Measurements from ENCODE around the gene CLPX. TPM values are rescaled to one million over a fixed set of nuclear protein-coding genes. Genes with fewer than 3 reads are reported as not detected.
A peak's percentile ranks its signal among the peaks of the same experiment; 100 is the strongest.
"Not testable (repeated sequence)": the region's sequence is repeated elsewhere in the genome, so short reads cannot be mapped to it uniquely, and the experiment has no call there.

CLPX gene
- total RNA-seq, 1 experiment from 2014 or later, result 34.2 TPM

DNA sequence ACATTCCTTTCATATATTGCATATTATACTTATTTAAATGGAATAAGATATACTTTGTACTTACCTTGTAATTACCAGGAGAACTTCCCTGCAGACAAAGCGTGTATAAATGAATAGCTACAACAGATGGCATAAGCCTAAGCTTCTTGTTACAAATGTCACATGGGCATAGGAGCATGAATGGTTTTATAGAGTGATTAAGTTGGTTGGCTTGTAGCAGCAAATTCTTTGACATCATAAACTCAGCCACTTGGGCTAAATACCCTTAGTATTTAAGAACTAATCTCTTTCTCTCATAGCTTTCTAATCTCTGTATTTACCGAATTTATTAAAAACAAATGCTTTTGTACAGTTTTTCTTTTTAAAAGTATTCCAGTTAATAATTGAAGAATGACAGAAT, 70.1 kb downstream of the CLPX start, which contains the start of gene UBAP1L:
UBAP1L (minus strand) TSS at position 115 of the 400 bp plus-strand sequence. CDS start 8,985 bp downstream, outside the sequence.
- Histone ChIP-seq H3K4me3 (ENCODE audit: insufficient read depth, low read depth, low read length) (no peak within 1 kb of the TSS), H3K36me3 (replicated peaks; ENCODE audit: control insufficient read depth, insufficient read depth, low read length) (peaks cover 12% of the 10 kb centered on the region), H3K27me3 (ENCODE audit: control insufficient read depth, insufficient read depth, low read length) (no peaks in the 10 kb centered on the region)
- DNase-seq, result no peak

DNA sequence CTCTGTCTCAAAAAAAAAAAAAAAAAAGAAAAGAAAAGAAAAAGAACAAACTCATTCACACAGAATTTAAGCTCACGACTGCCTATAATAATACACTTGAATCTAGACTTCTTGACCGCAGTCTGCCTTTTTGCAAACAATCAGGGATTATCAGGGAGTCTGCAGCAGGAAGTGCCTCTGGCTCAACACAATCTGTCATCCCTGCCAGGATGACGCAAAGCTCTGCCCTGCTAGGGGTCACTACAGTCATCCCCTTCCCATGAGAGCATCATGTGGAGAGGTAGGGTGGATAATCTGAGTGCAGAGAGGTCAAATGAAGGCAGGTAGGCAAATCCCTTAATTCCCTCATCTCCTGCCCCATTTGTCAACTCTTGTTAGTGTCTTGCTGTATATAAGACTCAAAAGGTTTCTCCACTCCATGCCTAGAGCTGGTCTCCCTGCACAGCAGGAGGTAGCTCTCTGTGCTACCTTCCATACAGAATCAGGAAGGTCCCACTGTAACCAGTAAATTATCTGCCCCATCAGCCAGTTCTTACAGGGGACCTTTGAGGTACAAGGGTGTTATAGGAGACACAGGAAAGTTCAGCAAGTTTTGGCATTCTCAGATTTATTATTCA, 74.4 kb downstream of the CLPX start:
- no peaks in the 10 kb centered on the region; the same call in 1 of the 2 replicates for H3K36me3 ChIP-seq (replicated peaks; ENCODE audit: control insufficient read depth, insufficient read depth, low read length)
- peak; percentile 50 for DNase-seq
- H3K4me3 ChIP-seq (ENCODE audit: insufficient read depth, low read depth, low read length), result no peak overlapping the region
- H3K27me3 ChIP-seq (ENCODE audit: control insufficient read depth, insufficient read depth, low read length), result no peaks in the 10 kb centered on the region

DNA sequence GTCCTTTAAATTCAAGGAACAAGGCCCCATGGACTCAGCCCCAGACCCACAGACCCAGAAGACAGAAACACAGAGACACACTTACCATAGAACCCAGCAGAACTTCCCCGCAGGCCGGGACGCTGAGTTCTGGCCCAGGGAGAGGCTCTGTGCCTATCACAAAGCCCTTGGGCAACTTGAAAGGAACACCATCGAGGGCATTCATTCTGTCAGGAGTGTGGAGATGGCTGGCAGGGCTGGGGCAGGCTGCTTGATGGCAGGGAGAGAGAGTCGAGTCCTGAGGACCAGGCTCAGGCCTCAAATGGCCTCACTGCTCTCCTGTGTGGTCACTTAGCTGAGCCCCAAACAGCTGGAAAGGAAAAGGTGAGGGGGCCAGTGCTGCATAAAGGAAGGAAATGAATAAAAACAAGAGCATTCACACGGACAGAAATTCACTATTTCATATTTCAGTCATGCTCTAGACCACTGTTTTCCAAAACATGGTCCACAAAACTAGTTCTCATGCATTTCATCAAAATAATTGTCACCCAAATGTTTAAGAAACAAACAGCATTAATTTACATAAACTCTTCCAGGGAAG, 79.0 kb downstream of the CLPX start:
- Histone ChIP-seq H3K36me3 (replicated peaks; ENCODE audit: control insufficient read depth, insufficient read depth, low read length) (no peaks in the 10 kb centered on the region), H3K27me3 (ENCODE audit: control insufficient read depth, insufficient read depth, low read length) (peaks cover 2% of the 10 kb centered on the region; the same call in 1 of the 2 replicates), H3K4me3 (ENCODE audit: insufficient read depth, low read depth, low read length) (no peak overlapping the region)
- DNase-seq, result no peak

DNA sequence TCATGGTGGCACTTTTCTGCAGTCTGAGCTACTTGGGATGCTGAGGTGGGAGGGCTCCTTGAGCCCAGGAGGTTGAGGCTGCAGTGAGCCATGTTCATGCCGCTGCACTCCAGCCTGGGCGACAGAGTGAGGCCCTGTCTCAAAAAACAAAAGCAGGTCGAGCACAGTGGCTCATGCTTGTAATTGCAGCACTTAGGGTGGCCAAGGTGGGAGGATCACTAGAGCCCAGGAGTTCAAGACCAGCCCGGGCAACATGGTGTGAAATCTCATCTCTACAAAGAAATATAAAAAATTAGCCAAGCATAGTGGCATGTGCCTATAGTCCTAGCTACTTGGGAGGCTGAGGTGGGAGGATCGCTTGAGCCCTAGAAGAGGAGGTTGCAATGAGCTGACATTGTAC, 80.1 kb downstream of the CLPX start:
- DNase-seq, result no peak
- H3K4me3 ChIP-seq (ENCODE audit: insufficient read depth, low read depth, low read length), result no peak overlapping the region
- H3K27me3 ChIP-seq (ENCODE audit: control insufficient read depth, insufficient read depth, low read length), result peaks cover 2% of the 10 kb centered on the region; the same call in 1 of the 2 replicates
- no peaks in the 10 kb centered on the region for H3K36me3 ChIP-seq (replicated peaks; ENCODE audit: control insufficient read depth, insufficient read depth, low read length)

DNA sequence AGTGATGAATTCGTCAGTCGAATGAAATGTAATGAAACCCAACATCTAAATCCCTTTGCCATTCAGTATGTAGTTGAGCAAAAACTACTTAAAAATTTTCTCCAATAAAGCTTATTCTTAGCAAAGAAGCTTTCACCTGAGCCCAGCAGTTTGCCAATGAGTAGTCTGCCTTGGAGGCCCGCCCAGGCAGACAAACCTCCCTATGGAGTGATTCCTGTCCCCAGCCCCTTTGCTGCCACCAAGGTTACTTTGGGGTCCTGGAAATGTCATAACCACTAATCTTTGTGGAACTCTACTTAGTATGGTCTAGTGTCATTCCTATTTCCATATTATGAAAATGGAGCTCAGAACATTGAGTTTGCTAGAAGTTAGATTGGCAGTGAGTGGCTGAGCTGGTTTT, 82.2 kb downstream of the CLPX start:
- H3K36me3 ChIP-seq (replicated peaks; ENCODE audit: control insufficient read depth, insufficient read depth, low read length), result no peaks in the 10 kb centered on the region; the same call in 1 of the 2 replicates
- peaks cover 2% of the 10 kb centered on the region; the same call in 1 of the 2 replicates for H3K27me3 ChIP-seq (ENCODE audit: control insufficient read depth, insufficient read depth, low read length)
- no peak for DNase-seq
- H3K4me3 ChIP-seq (ENCODE audit: insufficient read depth, low read depth, low read length), result no peak overlapping the region

DNA sequence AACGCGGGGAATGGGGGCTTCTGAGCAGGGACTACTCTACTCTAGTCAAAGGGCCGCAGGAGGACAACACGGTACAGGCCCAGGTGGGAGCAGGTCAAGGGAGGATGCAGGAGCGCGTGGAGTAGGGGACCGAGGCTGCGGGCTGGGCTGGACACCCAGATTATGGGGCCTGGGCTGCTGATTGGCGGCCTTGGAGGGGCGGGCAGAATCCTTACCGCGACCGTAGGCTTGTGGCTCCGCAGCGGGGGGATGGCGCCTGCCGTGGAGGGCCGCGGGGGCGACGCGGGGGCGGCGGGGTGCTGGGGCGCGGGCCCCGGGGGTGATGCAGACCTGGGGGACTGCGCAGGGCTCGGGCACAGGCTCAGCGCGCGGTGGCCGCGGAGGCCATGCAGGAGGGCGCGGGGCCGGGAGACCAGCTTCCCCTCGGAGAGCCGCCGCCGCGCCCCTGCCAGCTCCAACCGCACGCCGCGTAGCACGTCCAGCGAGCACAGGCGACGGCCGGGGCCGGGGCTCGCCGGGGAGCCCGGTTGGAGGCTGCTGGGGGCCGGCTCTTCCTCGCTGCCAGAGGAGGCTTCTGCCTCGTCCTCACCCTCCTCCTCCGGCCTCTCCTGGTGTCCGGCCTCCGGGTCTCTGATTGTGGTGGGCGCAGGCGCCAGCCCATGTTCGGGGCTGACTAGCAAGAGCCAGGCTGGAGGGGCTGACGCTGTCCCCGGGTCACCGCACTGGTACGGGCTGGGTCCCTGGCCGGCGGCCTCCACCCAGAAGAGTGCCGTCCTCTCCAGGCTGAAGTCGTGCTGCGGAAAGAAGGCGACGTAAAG, 83.0 kb downstream of the CLPX start:
- Histone ChIP-seq H3K4me3 (ENCODE audit: insufficient read depth, low read depth, low read length) (peak overlapping the region; percentile 35), H3K36me3 (replicated peaks; ENCODE audit: control insufficient read depth, insufficient read depth, low read length) (no peaks in the 10 kb centered on the region; the same call in 1 of the 2 replicates), H3K27me3 (ENCODE audit: control insufficient read depth, insufficient read depth, low read length) (peaks cover 2% of the 10 kb centered on the region; the same call in 1 of the 2 replicates)
- peak; percentile 84 for DNase-seq

DNA sequence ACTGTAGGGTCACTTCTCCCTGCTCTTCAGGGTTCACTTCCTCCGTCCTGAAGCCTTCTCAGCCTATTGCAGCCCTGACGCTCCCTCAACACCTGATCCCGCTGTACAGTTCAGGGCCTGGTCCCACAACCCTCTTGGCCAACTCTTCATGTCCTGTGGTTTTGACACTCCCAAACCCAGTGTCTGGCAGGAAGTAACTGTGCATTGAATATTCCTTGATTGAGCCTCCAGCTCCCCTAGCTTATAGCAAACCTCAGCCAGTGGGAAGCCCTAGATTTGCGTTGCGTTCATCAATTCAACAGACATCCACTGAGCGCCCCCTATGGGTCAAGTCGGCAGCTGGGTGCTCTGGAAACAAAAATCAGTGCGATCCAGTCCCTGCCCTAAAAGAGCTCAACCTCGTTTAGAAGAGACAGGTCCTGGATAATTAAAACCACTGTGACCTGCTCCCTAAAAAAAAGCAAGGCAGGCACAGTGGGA, 83.7 kb downstream of the CLPX start:
- peaks cover 2% of the 10 kb centered on the region; the same call in 1 of the 2 replicates for H3K27me3 ChIP-seq (ENCODE audit: control insufficient read depth, insufficient read depth, low read length)
- no peaks in the 10 kb centered on the region; the same call in 1 of the 2 replicates for H3K36me3 ChIP-seq (replicated peaks; ENCODE audit: control insufficient read depth, insufficient read depth, low read length)
- peak; percentile 90 for DNase-seq
- H3K4me3 ChIP-seq (ENCODE audit: insufficient read depth, low read depth, low read length), result peak overlapping the region; percentile 28

DNA sequence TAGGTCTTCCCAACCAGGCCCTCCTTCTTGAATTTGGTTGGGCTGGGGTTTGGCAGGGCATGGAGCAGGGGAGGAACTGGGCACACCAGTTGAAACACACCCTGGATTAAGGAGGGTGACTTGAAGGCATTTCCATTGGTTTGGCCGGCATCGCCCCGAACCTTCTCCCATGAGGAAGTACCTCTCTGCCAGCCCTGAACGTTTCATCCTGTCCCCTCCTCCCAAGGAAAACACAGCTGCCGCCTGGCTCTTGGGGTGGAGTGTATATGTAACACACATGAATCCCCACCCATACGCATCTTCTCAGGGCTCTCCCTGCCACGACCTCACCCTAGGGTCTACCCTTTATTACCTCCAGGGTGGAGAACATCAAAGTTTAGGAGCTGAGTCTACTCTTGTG, 84.7 kb downstream of the CLPX start:
- Histone ChIP-seq H3K36me3 (replicated peaks; ENCODE audit: control insufficient read depth, insufficient read depth, low read length) (no peaks in the 10 kb centered on the region; the same call in 1 of the 2 replicates), H3K27me3 (ENCODE audit: control insufficient read depth, insufficient read depth, low read length) (peaks cover 2% of the 10 kb centered on the region; the same call in 1 of the 2 replicates), H3K4me3 (ENCODE audit: insufficient read depth, low read depth, low read length) (no peak overlapping the region)
- DNase-seq, result no peak

DNA sequence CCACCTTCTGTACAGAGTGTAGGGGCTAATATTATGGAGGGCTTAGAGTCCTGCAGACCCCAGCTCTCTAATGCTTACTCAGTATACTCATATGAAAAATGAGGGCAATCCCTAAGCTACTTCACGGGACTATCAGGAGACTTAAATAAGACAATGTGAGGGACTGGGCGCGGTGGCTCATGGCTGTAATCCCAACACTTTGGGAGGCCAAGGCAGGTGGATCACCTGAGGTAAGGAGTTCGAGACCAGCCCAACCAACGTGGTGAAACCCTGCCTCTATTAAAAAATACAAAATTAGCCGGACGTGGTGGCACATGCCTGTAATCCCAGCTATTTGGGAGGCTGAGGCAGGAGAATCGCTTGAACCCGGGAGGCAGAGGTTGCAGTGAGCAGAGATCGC, 85.3 kb downstream of the CLPX start:
- H3K36me3 ChIP-seq (replicated peaks; ENCODE audit: control insufficient read depth, insufficient read depth, low read length); H3K27me3 ChIP-seq (ENCODE audit: control insufficient read depth, insufficient read depth, low read length); H3K4me3 ChIP-seq (ENCODE audit: insufficient read depth, low read depth, low read length); DNase-seq: not testable (repeated sequence)

DNA sequence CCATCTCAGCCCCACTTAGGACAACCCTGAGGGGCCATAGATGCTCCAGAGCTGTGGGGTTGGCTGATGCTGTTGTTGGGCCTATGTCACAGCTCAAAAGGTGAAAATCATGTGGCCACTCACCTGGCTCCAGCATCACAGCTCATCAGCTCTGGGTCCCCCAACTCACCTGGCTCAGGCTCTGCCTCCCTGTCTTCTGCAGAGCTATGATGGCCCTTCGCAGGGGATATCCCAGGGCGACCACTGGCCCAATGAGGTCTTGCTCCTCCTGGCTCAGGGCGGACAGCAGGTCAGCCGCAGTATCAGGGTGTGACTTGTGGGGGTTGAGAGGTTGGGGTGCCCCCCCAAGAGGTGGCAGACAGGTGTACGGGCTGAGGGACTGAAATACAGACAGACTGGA, 85.8 kb downstream of the CLPX start:
- Histone ChIP-seq H3K4me3 (ENCODE audit: insufficient read depth, low read depth, low read length) (no peak overlapping the region), H3K36me3 (replicated peaks; ENCODE audit: control insufficient read depth, insufficient read depth, low read length) (no peaks in the 10 kb centered on the region; the same call in 1 of the 2 replicates), H3K27me3 (ENCODE audit: control insufficient read depth, insufficient read depth, low read length) (peaks cover 2% of the 10 kb centered on the region; the same call in 1 of the 2 replicates)
- no peak for DNase-seq

Other genes starting within 250 kb of the CLPX start
- 53.2 and 59.9 TPM in 2 replicates for gene SPG21, start 195.4 kb downstream of the CLPX start, total RNA-seq (2014; rRNA removed; shearing (Covaris generic))
- 28.2 and 32.3 TPM in 2 replicates for gene MTFMT, start 155.7 kb downstream of the CLPX start, total RNA-seq (2014; rRNA removed; shearing (Covaris generic))
- not detected in 2 replicates for gene SLC51B, start 140.0 kb downstream of the CLPX start, total RNA-seq (2014; rRNA removed; shearing (Covaris generic))
- gene RASL12, start 117.4 kb downstream of the CLPX start, total RNA-seq (2014; rRNA removed; shearing (Covaris generic)), result 20.9 and 22.1 TPM in 2 replicates
- 0.17 TPM in 1 of 2 replicates, not detected in the other for gene KBTBD13, start 108.6 kb downstream of the CLPX start, total RNA-seq (2014; rRNA removed; shearing (Covaris generic))
- 0.14 and 1.6 TPM in 2 replicates for gene UBAP1L, start 70.1 kb downstream of the CLPX start, total RNA-seq (2014; rRNA removed; shearing (Covaris generic))
- 15.5 and 16.1 TPM in 2 replicates for gene PDCD7, start 51.5 kb downstream of the CLPX start, total RNA-seq (2014; rRNA removed; shearing (Covaris generic))
- not detected in 2 replicates for gene CILP, start 26.1 kb upstream of the CLPX start, total RNA-seq (2014; rRNA removed; shearing (Covaris generic))
- gene PARP16, start 101.5 kb upstream of the CLPX start, total RNA-seq (2014; rRNA removed; shearing (Covaris generic)), result 5.9 and 11.3 TPM in 2 replicates
- not detected in 2 replicates for gene RNU5A-1, start 110.7 kb upstream of the CLPX start, total RNA-seq (2014; rRNA removed; shearing (Covaris generic))
- not detected in 2 replicates for gene RNU5B-1, start 119.3 kb upstream of the CLPX start, total RNA-seq (2014; rRNA removed; shearing (Covaris generic))
- 38.3 and 39.7 TPM in 2 replicates for gene IGDCC3, start 192.7 kb upstream of the CLPX start, total RNA-seq (2014; rRNA removed; shearing (Covaris generic))
- 7.4 and 10.6 TPM in 2 replicates for gene IGDCC4, start 237.6 kb upstream of the CLPX start, total RNA-seq (2014; rRNA removed; shearing (Covaris generic))